Upper lobe of right lung (tissue), 1 donor: ENCODE measurements around the gene CACHD1. TPM values are rescaled to one million over a fixed set of nuclear protein-coding genes. Genes with fewer than 3 reads are reported as not detected.

ENCODE experiments used
- ATAC-seq: fragments of 200-7000 bp; cut with Tn5 transposase; one replicate; pipeline ENCODE4 v1.9.1; 2020; ENCODE audit warnings: mild to moderate bottlenecking, moderate library complexity
- DNase-seq: peaks from one replicate; pipeline ENCODE4 v3.0.0-alpha.2; 2020
- H3K27ac ChIP-seq: fragments of 200-600 bp; one replicate; pipeline ENCODE4 v1.8.0; 2022
- H3K27me3 ChIP-seq: fragments of 200-600 bp; one replicate; pipeline ENCODE4 v1.8.0; 2022; ENCODE audit warnings: mild to moderate bottlenecking
- H3K36me3 ChIP-seq: fragments of 200-600 bp; one replicate; pipeline ENCODE4 v1.8.0; 2022
- H3K4me1 ChIP-seq: fragments of 200-600 bp; one replicate; pipeline ENCODE4 v1.8.0; 2022
- H3K4me3 ChIP-seq: fragments of 200-600 bp; one replicate; pipeline ENCODE4 v1.8.0; 2022; ENCODE audit warnings: mild to moderate bottlenecking
- H3K9me3 ChIP-seq: fragments of 200-600 bp; one replicate; pipeline ENCODE4 v1.8.0; 2022
- intact Hi-C: fragments of 100-400 bp; cut with DNase I; formaldehyde crosslinking; loops from one replicate; pipeline ENCODE4 v1.11.0; 2022
- total RNA-seq: library from RNA; stranded (reverse); fragmentation: NEBNext Ultra II Directional; extraction: Animal tissue kit (Norgen Biotek cat#: 25700); gene quantifications from one replicate; pipeline ENCODE4 v1.2.1, GENCODE V29; 2021
- TF ChIP-seq, protein P1 (sequence below): fragments of 200-600 bp; IDR thresholded peaks from one replicate; pipeline ENCODE4 v1.8.0; 2022; ENCODE audit warnings: antibody characterized with exemption
- donor health status: DM: no; HTN: yes; CAD: no; lungs with severe emphysema.

Gene CACHD1
- total RNA-seq, 1 donor from 2014 or later = 31.8 TPM

DNA sequence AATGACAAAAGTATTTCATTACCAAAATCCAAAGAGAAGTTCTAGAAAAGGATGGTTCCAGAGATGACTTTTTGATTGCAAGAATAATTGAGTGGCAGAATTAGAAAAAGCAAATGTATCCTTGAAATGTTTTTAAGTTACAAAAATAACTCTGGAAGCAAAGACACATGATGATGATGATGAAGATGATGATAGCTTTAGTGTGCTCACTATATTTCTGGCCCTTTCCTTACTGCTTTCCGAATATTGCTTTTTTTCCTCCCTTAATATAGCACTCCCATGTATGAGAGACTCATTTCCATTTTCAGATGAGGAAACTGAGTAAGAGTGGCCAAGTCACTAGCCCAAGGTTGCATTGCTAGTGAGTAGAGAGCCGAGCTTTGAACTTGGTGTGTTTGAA is 54.7 kb downstream of the CACHD1 start:
- no peak overlapping the region for H3K27ac ChIP-seq
- no peak overlapping the region for H3K4me3 ChIP-seq
- H3K27me3 ChIP-seq = no peaks in the 10 kb centered on the region
- intact Hi-C loops = no loop called here
- DNase-seq = no peak
- ATAC-seq = no peak
- H3K4me1 ChIP-seq = peaks cover 37% of the 10 kb centered on the region
- H3K9me3 ChIP-seq = no peaks in the 10 kb centered on the region
- no peaks in the 10 kb centered on the region for H3K36me3 ChIP-seq
- TF ChIP-seq, protein P1, sequence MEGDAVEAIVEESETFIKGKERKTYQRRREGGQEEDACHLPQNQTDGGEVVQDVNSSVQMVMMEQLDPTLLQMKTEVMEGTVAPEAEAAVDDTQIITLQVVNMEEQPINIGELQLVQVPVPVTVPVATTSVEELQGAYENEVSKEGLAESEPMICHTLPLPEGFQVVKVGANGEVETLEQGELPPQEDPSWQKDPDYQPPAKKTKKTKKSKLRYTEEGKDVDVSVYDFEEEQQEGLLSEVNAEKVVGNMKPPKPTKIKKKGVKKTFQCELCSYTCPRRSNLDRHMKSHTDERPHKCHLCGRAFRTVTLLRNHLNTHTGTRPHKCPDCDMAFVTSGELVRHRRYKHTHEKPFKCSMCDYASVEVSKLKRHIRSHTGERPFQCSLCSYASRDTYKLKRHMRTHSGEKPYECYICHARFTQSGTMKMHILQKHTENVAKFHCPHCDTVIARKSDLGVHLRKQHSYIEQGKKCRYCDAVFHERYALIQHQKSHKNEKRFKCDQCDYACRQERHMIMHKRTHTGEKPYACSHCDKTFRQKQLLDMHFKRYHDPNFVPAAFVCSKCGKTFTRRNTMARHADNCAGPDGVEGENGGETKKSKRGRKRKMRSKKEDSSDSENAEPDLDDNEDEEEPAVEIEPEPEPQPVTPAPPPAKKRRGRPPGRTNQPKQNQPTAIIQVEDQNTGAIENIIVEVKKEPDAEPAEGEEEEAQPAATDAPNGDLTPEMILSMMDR = no peak

DNA sequence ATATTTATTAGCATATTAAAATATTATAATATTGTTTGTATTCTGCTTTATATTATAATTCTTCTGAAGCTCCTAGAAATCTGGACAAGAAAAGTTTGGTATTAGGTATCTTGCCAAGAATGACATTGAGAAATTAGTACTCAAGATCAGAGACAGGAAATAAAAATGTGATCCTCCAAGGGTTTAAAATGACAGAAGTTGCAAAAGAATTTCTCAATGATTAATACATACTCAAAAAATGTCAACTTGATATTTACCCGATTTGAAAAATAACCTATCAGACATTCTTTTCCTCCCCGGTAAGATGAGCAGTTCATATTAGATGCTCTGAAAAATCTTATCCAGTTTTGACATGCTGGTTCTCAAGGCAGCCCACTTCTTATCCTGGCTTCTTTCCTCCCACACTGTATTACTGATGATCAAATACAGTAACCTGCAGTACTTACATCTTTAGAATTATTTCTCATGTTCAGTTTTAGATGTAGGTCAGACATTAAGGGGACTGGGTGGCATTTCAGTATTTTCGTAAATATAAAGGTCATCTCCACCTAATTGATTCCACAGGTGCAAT is 55.3 kb downstream of the CACHD1 start:
- DNase-seq (no peak), ATAC-seq (no peak)
- intact Hi-C loops = no loop called here
- Histone ChIP-seq H3K9me3 (no peaks in the 10 kb centered on the region), H3K4me3 (no peak overlapping the region), H3K4me1 (peaks cover 31% of the 10 kb centered on the region), H3K36me3 (no peaks in the 10 kb centered on the region), H3K27me3 (no peaks in the 10 kb centered on the region), H3K27ac (no peak overlapping the region)
- TF ChIP-seq, protein P1 = no peak

DNA sequence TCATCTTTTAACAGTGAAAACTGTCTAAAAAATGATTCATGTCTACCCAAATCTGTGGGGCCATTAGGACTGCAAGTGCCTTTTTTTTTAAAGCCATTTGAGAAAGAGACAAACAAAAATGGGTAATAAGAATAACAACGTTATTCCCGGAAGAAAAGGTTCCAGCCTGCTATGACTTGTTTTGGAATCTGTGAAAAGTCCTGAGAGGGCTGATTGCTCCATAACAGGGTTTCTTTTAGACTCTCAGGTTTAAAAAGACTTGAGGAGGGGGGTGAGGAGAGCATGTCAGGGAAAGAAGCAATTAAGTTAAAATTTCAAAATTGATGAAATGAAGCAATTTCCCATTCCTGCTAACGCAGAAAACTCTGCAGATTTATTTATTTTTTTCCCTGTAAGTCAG is 56.4 kb downstream of the CACHD1 start:
- no peaks in the 10 kb centered on the region for H3K9me3 ChIP-seq
- H3K4me3 ChIP-seq = no peak overlapping the region
- H3K4me1 ChIP-seq = peaks cover 31% of the 10 kb centered on the region
- ATAC-seq (no peak), DNase-seq (no peak)
- no peaks in the 10 kb centered on the region for H3K36me3 ChIP-seq
- TF ChIP-seq, protein P1 = no peak
- peak overlapping the region; percentile 24 for H3K27ac ChIP-seq
- no peaks in the 10 kb centered on the region for H3K27me3 ChIP-seq
- intact Hi-C loops = no loop called here

DNA sequence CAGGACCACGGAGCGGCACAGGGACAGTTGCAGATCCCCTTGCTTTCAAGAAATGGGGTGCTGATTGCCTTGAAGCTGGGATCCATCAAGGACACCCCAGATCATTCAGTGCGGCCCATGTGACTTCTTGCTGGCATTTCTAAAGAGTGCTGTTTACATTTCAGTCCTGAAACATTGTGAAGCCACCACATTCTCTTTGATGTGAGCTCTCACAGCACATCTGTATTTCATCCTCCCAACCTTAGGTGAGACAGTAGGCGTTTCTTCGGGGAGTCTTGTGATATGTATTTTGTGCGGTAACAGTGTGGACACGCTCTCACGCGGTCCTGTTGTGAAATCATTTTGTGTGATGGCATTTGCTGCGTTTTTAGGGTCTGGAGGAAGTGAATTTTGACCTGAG is 57.2 kb downstream of the CACHD1 start:
- DNase-seq (no peak), ATAC-seq (no peak)
- TF ChIP-seq, protein P1 = no peak
- no peak overlapping the region for H3K4me3 ChIP-seq
- intact Hi-C loops = no loop called here
- H3K27me3 ChIP-seq = no peaks in the 10 kb centered on the region
- H3K9me3 ChIP-seq = no peaks in the 10 kb centered on the region
- peak overlapping the region; percentile 38 for H3K27ac ChIP-seq
- no peaks in the 10 kb centered on the region for H3K36me3 ChIP-seq
- peaks cover 31% of the 10 kb centered on the region for H3K4me1 ChIP-seq

DNA sequence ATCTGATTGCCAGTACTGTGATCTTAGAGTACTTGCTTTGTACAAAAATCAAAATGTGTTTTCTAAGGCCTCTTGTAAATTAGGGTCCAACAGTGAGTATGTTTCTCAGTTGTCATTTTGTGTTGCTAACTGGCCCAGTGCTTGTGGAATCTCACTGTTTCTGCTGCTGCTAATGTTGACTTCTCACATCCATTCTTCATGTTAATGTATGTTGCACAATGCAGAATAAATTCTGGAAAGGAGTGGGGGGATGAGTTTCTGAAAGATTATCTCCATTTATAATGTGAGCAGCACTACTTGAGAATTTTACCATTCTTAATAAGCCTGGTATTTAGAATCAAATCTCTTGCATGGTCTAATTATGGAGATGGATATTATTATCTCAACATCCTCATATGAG is 57.9 kb downstream of the CACHD1 start:
- Histone ChIP-seq H3K27ac (no peak overlapping the region), H3K27me3 (no peaks in the 10 kb centered on the region), H3K9me3 (no peaks in the 10 kb centered on the region), H3K4me1 (peaks cover 31% of the 10 kb centered on the region), H3K4me3 (no peak overlapping the region), H3K36me3 (no peaks in the 10 kb centered on the region)
- ATAC-seq (no peak), DNase-seq (no peak)
- intact Hi-C loops = no loop called here
- TF ChIP-seq, protein P1 = no peak
